Measurements from ENCODE around the gene IFNL3. TPM values are rescaled to one million over a fixed set of nuclear protein-coding genes. Genes with fewer than 3 reads are reported as not detected.

The IFNL3 gene
- total and polyA plus RNA-seq, 8 donors, result not detected

DNA sequence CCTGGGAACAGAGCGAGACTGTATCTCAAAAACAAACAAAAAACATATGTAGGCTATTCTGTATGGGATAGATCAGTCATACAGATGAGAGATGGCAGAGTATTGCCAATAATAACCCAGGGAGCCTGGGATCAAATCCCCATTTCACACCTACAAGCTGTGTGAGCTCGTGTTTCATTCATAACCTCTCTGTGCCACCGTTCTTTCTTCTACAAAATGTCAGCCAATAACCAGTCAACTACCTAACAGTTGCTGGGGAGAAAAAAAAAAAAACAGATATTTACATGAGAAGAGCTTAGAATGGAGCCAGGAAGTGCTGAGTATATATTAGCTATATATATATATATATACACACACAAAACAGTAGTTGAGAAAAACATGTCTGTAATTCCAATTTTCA lies 16.9 kb upstream of the IFNL3 start:
- WGBS, 2 donors, result 67 to 84% methylated on average over 3 of the region's 3 CpGs
- TF ChIP-seq, protein P1, sequence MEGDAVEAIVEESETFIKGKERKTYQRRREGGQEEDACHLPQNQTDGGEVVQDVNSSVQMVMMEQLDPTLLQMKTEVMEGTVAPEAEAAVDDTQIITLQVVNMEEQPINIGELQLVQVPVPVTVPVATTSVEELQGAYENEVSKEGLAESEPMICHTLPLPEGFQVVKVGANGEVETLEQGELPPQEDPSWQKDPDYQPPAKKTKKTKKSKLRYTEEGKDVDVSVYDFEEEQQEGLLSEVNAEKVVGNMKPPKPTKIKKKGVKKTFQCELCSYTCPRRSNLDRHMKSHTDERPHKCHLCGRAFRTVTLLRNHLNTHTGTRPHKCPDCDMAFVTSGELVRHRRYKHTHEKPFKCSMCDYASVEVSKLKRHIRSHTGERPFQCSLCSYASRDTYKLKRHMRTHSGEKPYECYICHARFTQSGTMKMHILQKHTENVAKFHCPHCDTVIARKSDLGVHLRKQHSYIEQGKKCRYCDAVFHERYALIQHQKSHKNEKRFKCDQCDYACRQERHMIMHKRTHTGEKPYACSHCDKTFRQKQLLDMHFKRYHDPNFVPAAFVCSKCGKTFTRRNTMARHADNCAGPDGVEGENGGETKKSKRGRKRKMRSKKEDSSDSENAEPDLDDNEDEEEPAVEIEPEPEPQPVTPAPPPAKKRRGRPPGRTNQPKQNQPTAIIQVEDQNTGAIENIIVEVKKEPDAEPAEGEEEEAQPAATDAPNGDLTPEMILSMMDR (IDR thresholded peaks at IDR 0.05), result no peak
- Histone ChIP-seq H3K27ac (no peak overlapping the region), H3K27me3 (no peaks in the 10 kb centered on the region), H3K4me3 (no peak overlapping the region), H3K9me3 (no peaks in the 10 kb centered on the region), H3K36me3 (no peaks in the 10 kb centered on the region), H3K4me1 (peaks cover 0 to 8% (median 0%) of the 10 kb centered on the region in 3 donors)
- DNase-seq (no peak), FAIRE-seq (no peak), ATAC-seq (no peak)
- intact Hi-C loops (cut with DNase I), result no loop called here

DNA sequence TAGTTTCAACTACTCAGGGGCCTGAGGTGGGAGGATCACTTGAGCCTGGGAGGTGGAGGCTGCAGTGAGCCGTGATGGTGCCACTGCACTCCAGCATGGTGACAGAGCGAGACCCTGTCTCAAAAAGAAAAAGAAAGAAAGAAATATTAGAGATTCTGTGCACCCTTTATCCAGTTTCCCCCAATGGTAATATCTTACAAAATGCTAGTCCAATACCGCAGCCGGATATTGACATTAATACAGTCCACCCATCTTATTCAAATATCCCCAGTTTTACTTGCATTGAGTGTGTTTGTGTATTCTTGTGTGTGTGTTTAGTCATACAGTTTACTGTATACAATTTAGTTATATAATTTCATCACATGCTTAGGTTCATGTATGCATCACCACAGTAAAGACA lies 12.4 kb upstream of the IFNL3 start:
- TF ChIP-seq, protein P1 (IDR thresholded peaks at IDR 0.05), result no peak
- intact Hi-C loops (cut with DNase I), result no loop called here
- no peaks in the 10 kb centered on the region for H3K4me1 ChIP-seq
- DNase-seq (no peak), ATAC-seq (no peak), FAIRE-seq (no peak)
- H3K36me3 ChIP-seq, result no peaks in the 10 kb centered on the region
- no peak overlapping the region for H3K4me3 ChIP-seq
- no peaks in the 10 kb centered on the region for H3K9me3 ChIP-seq
- WGBS, 2 donors, result 95 to 97% methylated on average over 4 of the region's 4 CpGs
- no peak overlapping the region for H3K27ac ChIP-seq
- H3K27me3 ChIP-seq, result no peaks in the 10 kb centered on the region

DNA sequence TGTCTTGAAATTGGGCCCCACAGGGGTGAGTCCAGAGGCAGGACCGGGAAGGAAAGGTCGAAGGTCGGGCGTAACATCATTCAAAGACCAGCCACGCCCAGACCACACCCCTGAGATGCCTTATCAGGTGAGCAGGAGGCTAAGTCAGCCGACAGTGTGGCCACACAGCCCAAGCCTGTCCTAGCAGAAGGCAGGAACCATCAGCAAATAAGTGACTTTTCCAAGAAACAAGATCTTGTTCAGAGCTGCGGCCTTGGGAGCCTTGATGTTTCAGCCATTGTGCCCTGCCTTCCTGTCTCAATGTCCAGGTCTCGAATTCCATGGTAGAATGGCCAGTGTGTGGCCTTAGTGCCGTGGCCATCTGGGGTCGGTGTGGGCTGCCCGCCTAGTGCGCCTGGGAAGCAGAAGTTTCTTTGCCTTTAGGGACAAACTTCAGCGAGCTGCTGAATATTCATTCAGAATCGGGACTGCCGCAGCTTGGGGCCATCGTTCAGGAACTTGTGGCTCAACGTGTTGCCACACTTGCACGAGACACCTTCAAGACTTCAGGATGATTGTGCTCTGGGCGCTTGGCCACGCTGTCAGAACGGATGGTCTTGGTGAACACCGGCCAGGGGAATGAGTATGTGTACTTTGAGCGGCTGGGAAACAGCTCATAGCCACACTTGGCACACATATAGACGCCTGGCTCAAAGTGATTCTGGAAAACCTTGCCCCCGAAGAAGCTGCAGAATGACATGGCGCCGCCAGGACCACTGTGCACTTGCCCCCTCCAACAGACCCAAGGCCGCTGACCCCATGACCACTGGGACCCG lies 9.9 kb upstream of the IFNL3 start:
- Histone ChIP-seq H3K4me3 (no peak overlapping the region), H3K27ac (no peak overlapping the region), H3K36me3 (no peaks in the 10 kb centered on the region), H3K27me3 (no peaks in the 10 kb centered on the region), H3K9me3 (no peaks in the 10 kb centered on the region), H3K4me1 (no peaks in the 10 kb centered on the region)
- TF ChIP-seq, protein P1 (IDR thresholded peaks at IDR 0.05), result no peak
- no peak for ATAC-seq
- intact Hi-C loops (cut with DNase I), result no loop called here
- FAIRE-seq, result no peak
- no peak for DNase-seq
- 85 to 86% methylated on average over 29 of the region's 29 CpGs for WGBS, 2 donors

DNA sequence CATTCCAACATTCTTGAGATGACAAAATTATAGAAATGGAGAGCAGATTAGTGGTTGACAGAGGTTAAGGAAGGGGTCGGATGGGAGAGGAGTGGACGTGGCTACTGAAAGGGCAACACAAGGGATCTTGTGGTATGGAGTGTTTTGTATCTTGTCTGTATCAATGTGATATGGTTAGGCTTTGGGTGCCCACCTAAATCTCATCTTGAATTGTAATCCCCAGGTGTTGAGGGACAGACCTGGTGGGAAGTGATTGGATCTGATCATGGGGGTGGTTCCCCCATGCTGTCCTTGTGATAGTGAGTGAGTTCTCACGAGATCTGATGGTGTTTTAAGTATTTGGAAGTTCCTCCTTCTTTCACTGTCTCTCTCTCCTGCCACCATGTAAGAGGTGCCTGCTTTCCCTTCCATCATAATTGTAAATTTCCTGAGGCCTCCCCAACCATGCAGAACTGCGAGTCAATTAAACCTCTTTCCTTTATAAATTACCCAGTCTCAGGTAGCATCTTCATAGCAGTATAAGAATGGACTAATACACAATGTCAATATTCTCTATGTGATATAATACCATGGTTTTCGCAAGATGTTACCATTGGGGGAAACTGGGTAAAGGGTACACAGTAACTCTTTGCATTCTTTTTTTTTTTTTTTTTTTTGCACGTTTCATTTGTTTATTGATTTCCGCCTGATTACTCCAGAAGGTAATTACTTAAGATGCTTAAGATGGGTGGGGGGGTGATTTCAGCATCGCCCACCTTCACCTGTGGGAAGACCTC lies 8.8 kb upstream of the IFNL3 start:
- Histone ChIP-seq H3K4me1 (no peaks in the 10 kb centered on the region), H3K4me3 (no peak overlapping the region), H3K27me3 (no peaks in the 10 kb centered on the region), H3K36me3 (no peaks in the 10 kb centered on the region), H3K27ac (no peak overlapping the region), H3K9me3 (no peaks in the 10 kb centered on the region)
- 84 to 89% methylated on average over 8 of the region's 8 CpGs for WGBS, 2 donors
- TF ChIP-seq, protein P1 (IDR thresholded peaks at IDR 0.05), result no peak
- intact Hi-C loops (cut with DNase I), result no loop called here
- ATAC-seq (no peak), FAIRE-seq (no peak), DNase-seq (no peak)

DNA sequence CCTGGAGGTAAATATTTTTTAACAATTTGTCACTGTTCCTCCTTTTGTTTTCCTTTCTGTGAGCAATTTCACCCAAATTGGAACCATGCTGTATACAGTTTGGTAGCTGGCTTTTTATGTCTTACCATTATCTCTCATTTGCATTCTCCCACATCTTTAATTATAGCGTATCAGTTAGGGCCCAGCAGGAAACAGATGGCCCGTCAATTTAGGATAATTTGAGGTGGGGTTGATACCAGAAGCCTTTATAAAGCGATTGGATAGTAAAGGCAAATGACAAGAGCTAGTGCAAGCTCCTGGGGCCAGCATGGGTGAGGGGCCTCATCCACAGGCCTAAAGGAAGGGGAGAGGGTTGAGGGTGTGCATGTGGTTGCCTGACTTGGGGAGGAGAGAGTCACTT lies 7.7 kb upstream of the IFNL3 start:
- Histone ChIP-seq H3K27ac (no peak overlapping the region), H3K9me3 (no peaks in the 10 kb centered on the region), H3K4me1 (no peaks in the 10 kb centered on the region), H3K4me3 (no peak overlapping the region), H3K36me3 (no peaks in the 10 kb centered on the region), H3K27me3 (peaks cover 0 to 2% (median 0%) of the 10 kb centered on the region in 4 donors)
- TF ChIP-seq, protein P1 (IDR thresholded peaks at IDR 0.05), result no peak
- intact Hi-C loops (cut with DNase I), result no loop called here
- FAIRE-seq (no peak), ATAC-seq (no peak), DNase-seq (no peak)
- WGBS, 2 donors, result 82 to 88% methylated on average over 3 of the region's 3 CpGs

All from pancreas (tissue), 10 donors.